IMR-90 (cell line): Measurements from ENCODE around the gene AMFR. TPM values are rescaled to one million over a fixed set of nuclear protein-coding genes. Genes with fewer than 3 reads are reported as not detected.

Experiments used
- ATAC-seq: fragments of 200-7000 bp; cut with Tn5 transposase; 2 replicates; pipeline ENCODE4 v1.9.1; 2020; ENCODE audit warnings: low read depth, mild to moderate bottlenecking, moderate library complexity
- BruUV-seq: library from RNA; stranded (reverse); fragments of 400-500 nt; replicated peaks from 2 replicates; lab custom pipeline; 2021; lab: Mats Ljungman, UMichigan
- CTCF ChIA-PET: fragments of 300-600 bp; formaldehyde crosslinking; extraction: SDS; loops from one replicate; lab custom pipeline; 2021; ENCODE audit warnings: antibody characterized with exemption; lab: Yijun Ruan, JAX
- POLR2A ChIA-PET: fragments of 300-600 bp; sonication (Branson Sonifier 250); formaldehyde crosslinking; loops from one replicate; lab custom pipeline; 2022; ENCODE audit warnings: antibody characterized with exemption; ENCODE audit not compliant: unreplicated experiment; lab: Charles Lee
- DNase-seq: peaks from one replicate; pipeline ENCODE4 v3.0.0; 2013
- H2AFZ ChIP-seq: replicated peaks from 2 replicates; pipeline ENCODE3; 2013; ENCODE audit warnings: low read length, mild to moderate bottlenecking; ENCODE audit not compliant: poor library complexity
- H2AK5ac ChIP-seq: 2 replicates; pipeline ENCODE4 v1.6.1; 2013; ENCODE audit warnings: low read depth, low read length, inconsistent platforms
- H2AK9ac ChIP-seq: replicated peaks from 2 replicates; pipeline ENCODE3; 2013; ENCODE audit warnings: mild to moderate bottlenecking, low read depth, low read length, moderate library complexity; ENCODE audit not compliant: poor library complexity
- H2BK120ac ChIP-seq: 2 replicates; pipeline ENCODE4 v1.6.1; 2013; ENCODE audit warnings: low read depth, low read length, inconsistent platforms
- H2BK15ac ChIP-seq: 3 replicates; pipeline ENCODE4 v1.6.1; 2013; ENCODE audit warnings: low read depth, low read length, inconsistent platforms
- H2BK20ac ChIP-seq: 2 replicates; pipeline ENCODE4 v1.6.1; 2013; ENCODE audit warnings: low read depth, mild to moderate bottlenecking, inconsistent platforms, low read length, moderate library complexity
- H2BK5ac ChIP-seq: 2 replicates; pipeline ENCODE4 v1.6.1; 2013; ENCODE audit warnings: mild to moderate bottlenecking, low read depth, low read length, inconsistent platforms; ENCODE audit not compliant: poor library complexity, severe bottlenecking
- H3K14ac ChIP-seq: replicated peaks from 2 replicates; pipeline ENCODE4 v1.6.1; 2013; ENCODE audit warnings: low read depth, low read length, inconsistent platforms
- H3K18ac ChIP-seq: 2 replicates; pipeline ENCODE4 v1.6.1; 2013; ENCODE audit warnings: low read depth, low read length, control low read depth
- H3K23ac ChIP-seq: 2 replicates; pipeline ENCODE4 v1.6.1; 2013; ENCODE audit warnings: low read depth, low read length, inconsistent platforms
- H3K27ac ChIP-seq: 2 replicates; pipeline ENCODE4 v1.5.1; 2013; ENCODE audit warnings: mild to moderate bottlenecking, control low read depth, low read length; ENCODE audit not compliant: insufficient read depth
- H3K27me3 ChIP-seq: 2 replicates; pipeline ENCODE4 v1.6.1; 2013; ENCODE audit warnings: low read length; ENCODE audit not compliant: control insufficient read depth, insufficient read depth
- H3K36me3 ChIP-seq: 2 replicates; pipeline ENCODE4 v1.6.1; 2013; ENCODE audit warnings: low read length, mixed read lengths; ENCODE audit not compliant: control insufficient read depth, insufficient read depth
- H3K4ac ChIP-seq: 2 replicates; pipeline ENCODE4 v1.6.1; 2013; ENCODE audit warnings: low read depth, low read length, inconsistent platforms
- H3K4me1 ChIP-seq: 2 replicates; pipeline ENCODE4 v1.6.1; 2013; ENCODE audit warnings: low read length, mixed read lengths; ENCODE audit not compliant: control insufficient read depth, insufficient read depth
- H3K4me2 ChIP-seq: 2 replicates; pipeline ENCODE4 v1.6.1; 2013; ENCODE audit warnings: low read depth, mild to moderate bottlenecking, control low read depth, low read length, moderate library complexity
- H3K4me3 ChIP-seq: 2 replicates; pipeline ENCODE4 v1.5.1; 2013; ENCODE audit warnings: low read depth, mild to moderate bottlenecking, control low read depth, low read length, moderate library complexity; ENCODE audit not compliant: insufficient read depth
- H3K56ac ChIP-seq: 2 replicates; pipeline ENCODE4 v1.6.1; 2013; ENCODE audit warnings: low read length, inconsistent platforms; ENCODE audit not compliant: insufficient read depth; ENCODE audit errors: extremely low read depth
- H3K79me1 ChIP-seq, 2 experiments: 2 replicates each; pipeline ENCODE4 v1.6.1; 2013; ENCODE audit warnings: low read length in 2 of 2, inconsistent platforms in 1 of 2, low read depth in 1 of 2
- H3K9ac ChIP-seq: 2 replicates; pipeline ENCODE4 v1.6.1; 2013; ENCODE audit warnings: low read depth, low read length, control low read depth
- H3K9me1 ChIP-seq: 2 replicates; pipeline ENCODE4 v1.6.1; 2013; ENCODE audit warnings: low read length, inconsistent platforms; ENCODE audit not compliant: insufficient read depth
- H3K9me3 ChIP-seq: 2 replicates; pipeline ENCODE4 v1.6.1; 2013; ENCODE audit warnings: low read length; ENCODE audit not compliant: control insufficient read depth, insufficient read depth
- H4K20me1 ChIP-seq: 2 replicates; pipeline ENCODE4 v1.6.1; 2013; ENCODE audit warnings: low read length, inconsistent platforms; ENCODE audit not compliant: insufficient read depth
- H4K5ac ChIP-seq: 2 replicates; pipeline ENCODE4 v1.6.1; 2013; ENCODE audit warnings: mild to moderate bottlenecking, low read depth, low read length, control low read depth
- H4K8ac ChIP-seq, 2 experiments: 2 replicates each; pipeline ENCODE4 v1.6.1; 2013; ENCODE audit warnings: low read depth in 2 of 2, low read length in 2 of 2, control low read depth in 1 of 2, inconsistent platforms in 1 of 2
- H4K91ac ChIP-seq: 2 replicates; pipeline ENCODE4 v1.6.1; 2013; ENCODE audit warnings: low read depth, low read length, inconsistent platforms; ENCODE audit not compliant: insufficient read depth
- CEBPB ChIP-seq: IDR thresholded peaks from 2 replicates; pipeline ENCODE4 v1.6.1; 2012; ENCODE audit warnings: low read depth, low read length, improper control_type of control experiment
- CTCF ChIP-seq: conservative IDR thresholded peaks from 2 replicates; pipeline ENCODE4 v1.5.1; 2012; ENCODE audit warnings: mild to moderate bottlenecking, low read depth, low read length, improper control_type of control experiment
- MXI1 ChIP-seq: IDR thresholded peaks from 2 replicates; pipeline ENCODE4 v1.6.1; 2012; ENCODE audit warnings: low read depth, mild to moderate bottlenecking, low read length, moderate library complexity, borderline replicate concordance
- RAD21 ChIP-seq: IDR thresholded peaks from 2 replicates; pipeline ENCODE4 v1.6.1; 2012; ENCODE audit warnings: low read length, improper control_type of control experiment
- RFX5 ChIP-seq: IDR thresholded peaks from 2 replicates; pipeline ENCODE4 v1.8.0; 2012; ENCODE audit warnings: low read depth, mild to moderate bottlenecking, low read length, moderate library complexity
- SMC3 ChIP-seq: fragments of 150-350 bp; IDR thresholded peaks from 2 replicates; pipeline ENCODE4 v1.6.1; 2016; ENCODE audit warnings: low read depth, mild to moderate bottlenecking, antibody characterized with exemption, low read length, moderate library complexity
- USF2 ChIP-seq: fragments of 150-350 bp; IDR thresholded peaks from 2 replicates; pipeline ENCODE4 v1.6.1; 2017; ENCODE audit warnings: mild to moderate bottlenecking, antibody characterized with exemption, low read length, low read depth
- WGBS, 2 experiments: methylation state at CpG; one replicate each; pipeline versions ENCODE4 v1.1.5 to v1.1.7; 2013; ENCODE audit warnings: missing lambda C conversion rate in 2 of 2; ENCODE audit not compliant: insufficient read length in 1 of 2; ENCODE audit errors: extremely low coverage in 2 of 2; 5-methylcytosine and 5-hydroxymethylcytosine counted together
- dilution Hi-C: fragments of 300-500 bp; cut with HindIII; formaldehyde crosslinking; loops from one replicate; pipeline ENCODE4 v1.14.3; 2018; ENCODE audit warnings: low sequenced_read_pairs; ENCODE audit not compliant: unreplicated experiment
- in situ Hi-C: fragments of 300-500 bp; cut with MboI; formaldehyde crosslinking; loops from 3 replicates; pipeline ENCODE4 v1.14.3; 2019; ENCODE audit warnings: low sequenced_read_pairs, inconsistent platforms, mixed read lengths
- intact Hi-C: fragments of 100-400 bp; cut with micrococcal nuclease; formaldehyde crosslinking; loops from 2 replicates; pipeline ENCODE4 v1.10.0; 2022
- polyA plus RNA-seq, 3 experiments: library from polyadenylated mRNA; depleted of rRNA; stranded (reverse); fragments of >200 nt; gene quantifications; 2 replicates each; pipeline ENCODE4 v1.2.3, GENCODE V29; 2012; ENCODE audit warnings: low replicate concordance in 1 of 3
- total RNA-seq: library from RNA; depleted of rRNA; stranded (reverse); fragments of >200 nt; gene quantifications from 2 replicates; pipeline ENCODE4 v1.2.3, GENCODE V29; 2012

Gene AMFR
- total and polyA plus RNA-seq, 2 of the 4 experiments (the other 2 are of a cell fraction), result 60.7 to 216 TPM

- H3K18ac ChIP-seq, result no peak overlapping the region
- H3K9me3 ChIP-seq, result no peaks in the 10 kb centered on the region
- BruUV-seq, result no TSS peak
- no peak overlapping the region for H3K27ac ChIP-seq
- no peak overlapping the region for H2BK5ac ChIP-seq
- no peak overlapping the region for H3K4me2 ChIP-seq
- no peak overlapping the region for H2BK15ac ChIP-seq
- H3K4me3 ChIP-seq, result no peak overlapping the region
- DNase-seq (no peak), ATAC-seq (no peak)
- 72% methylated on average over 3 of the region's 7 CpGs; no CpG with 5 or more reads in 1 of the 2 experiments for WGBS, 2 experiments
- no peak overlapping the region for H3K56ac ChIP-seq
- dilution Hi-C loops (no loop called here), in situ Hi-C loops (loop anchor here (25.0 kb wide), 1 partner anchor 865 kb away; the partner anchor contains the start of gene MMP2), intact Hi-C loops (loop anchor here (10.0 kb wide), 1 partner anchor 252 kb away; the partner anchor contains the start of gene MT2A)
- H3K23ac ChIP-seq, result no peak overlapping the region
- H3K9me1 ChIP-seq, result peaks cover 2% of the 10 kb centered on the region
- TF ChIP-seq CTCF, result no peak
- no peak for TF ChIP-seq CEBPB
- no peak for TF ChIP-seq RFX5
- TF ChIP-seq USF2, result no peak
- TF ChIP-seq RAD21, result no peak
- TF ChIP-seq SMC3, result no peak
- no peak for TF ChIP-seq MXI1
- CTCF ChIA-PET, result no interaction called here
- POLR2A ChIA-PET, result no interaction called here
- H4K91ac ChIP-seq, result no peak overlapping the region
- H3K79me1 ChIP-seq, result 0 out of 4 replicates have a peak, but pooled peaks cover 0 to 2% of the 10 kb centered on the region in 2 experiments
- peaks cover 7% of the 10 kb centered on the region for H3K4me1 ChIP-seq
- no peak overlapping the region for H2BK20ac ChIP-seq
- H4K20me1 ChIP-seq, result no peaks in the 10 kb centered on the region
- H2AK9ac ChIP-seq, result no peak overlapping the region
- no peak overlapping the region for H2BK120ac ChIP-seq
- H3K9ac ChIP-seq, result no peak overlapping the region
- H3K27me3 ChIP-seq, result peaks cover 5% of the 10 kb centered on the region; the same call in 1 of the 2 replicates
- no peak overlapping the region for H3K14ac ChIP-seq
- no peak overlapping the region for H4K5ac ChIP-seq
- no peak overlapping the region for H2AK5ac ChIP-seq
- no peak overlapping the region for H4K8ac ChIP-seq
- H2AFZ ChIP-seq, result no peak overlapping the region
- H3K36me3 ChIP-seq, result no peaks in the 10 kb centered on the region
- no peak overlapping the region for H3K4ac ChIP-seq
Observed at GRCh38 chr16:56352351-56353053, 72.8 kb downstream of the AMFR start.
